HepG2 (cell line): ENCODE data around the gene MEP1B. TPM values are rescaled to one million over a fixed set of nuclear protein-coding genes. Genes with fewer than 3 reads are reported as not detected.

Source experiments
- ATAC-seq: fragments of 200-7000 bp; cut with Tn5 transposase; 3 replicates; pipeline ENCODE4 v1.9.1; 2020; ENCODE audit warnings: mild to moderate bottlenecking, moderate library complexity
- BruUV-seq: library from RNA; stranded (reverse); fragments of 400-500 nt; replicated peaks from 2 replicates; lab custom pipeline; 2021; lab: Mats Ljungman, UMichigan
- CTCF ChIA-PET: fragments of 300-600 bp; formaldehyde crosslinking; extraction: SDS; loops from one replicate; lab custom pipeline; 2021; ENCODE audit warnings: low total read pairs, inconsistent platforms, low intra/inter-chr PET ratio; lab: Yijun Ruan, JAX
- POLR2A ChIA-PET: fragments of 350-600 bp; sonication (Branson Sonifier 250); formaldehyde crosslinking; loops from one replicate; lab custom pipeline; 2020; ENCODE audit warnings: antibody characterized with exemption, inconsistent platforms; lab: Yijun Ruan, JAX
- DNase-seq: peaks from one replicate; pipeline ENCODE4 v3.0.0-alpha.2; 2015; ENCODE audit warnings: low spot score
- FAIRE-seq: peaks from 3 replicates; lab custom pipeline; 2011; peaks lifted over from hg19 to GRCh38; lab: Jason Lieb, UNC
- H2AFZ ChIP-seq: one replicate; pipeline ENCODE4 v1.6.1; 2011; ENCODE audit warnings: low read length, inconsistent platforms
- H3K27ac ChIP-seq: fragments of 300-600 bp; 3 replicates; pipeline ENCODE4 v1.8.0; 2011; ENCODE audit warnings: mixed run types, mild to moderate bottlenecking, mixed read lengths, low read length, inconsistent platforms; ENCODE audit not compliant: insufficient read depth; ENCODE audit errors: extremely low read length
- H3K27me3 ChIP-seq, 2 experiments: fragments of 200-600 bp in 1 of 2; 2 replicates in 1 of 2; 3 replicates in 1 of 2; pipeline versions ENCODE4 v1.6.0 to v1.8.0; 2011; ENCODE audit warnings: low read length in 2 of 2, mild to moderate bottlenecking in 2 of 2, moderate library complexity in 2 of 2, inconsistent platforms in 1 of 2; ENCODE audit not compliant: insufficient read depth in 2 of 2, control insufficient read depth in 1 of 2
- H3K36me3 ChIP-seq, 2 experiments: fragments of 200-600 bp in 1 of 2; replicated peaks in 1 of 2; 2 replicates in 1 of 2; 3 replicates in 1 of 2; pipeline versions ENCODE4 v1.5.1 to v1.8.0; 2011; ENCODE audit warnings: low read length in 2 of 2, inconsistent platforms in 1 of 2; ENCODE audit not compliant: insufficient read depth in 2 of 2, control insufficient read depth in 1 of 2
- H3K4me1 ChIP-seq: 2 replicates; pipeline ENCODE4 v1.5.1; 2012; ENCODE audit warnings: low read length, inconsistent platforms; ENCODE audit not compliant: insufficient read depth
- H3K4me2 ChIP-seq: 2 replicates; pipeline ENCODE4 v1.6.0; 2011; ENCODE audit warnings: low read depth, low read length, inconsistent platforms
- H3K4me3 ChIP-seq, 3 experiments: fragments of 200-600 bp in 1 of 3; sonication (generic), shearing (Covaris generic) in 1 of 3; replicated peaks in 1 of 3; 2 replicates each; pipeline ENCODE4 v1.5.1; 2011 to 2016; ENCODE audit warnings: low read length in 3 of 3, inconsistent platforms in 2 of 3, low read depth in 2 of 3, mild to moderate bottlenecking in 2 of 3, control low read depth in 1 of 3, mixed read lengths in 1 of 3; ENCODE audit not compliant: insufficient read depth in 1 of 3
- H3K79me2 ChIP-seq: one replicate; pipeline ENCODE4 v1.6.1; 2011; ENCODE audit warnings: low read length, inconsistent platforms; ENCODE audit not compliant: insufficient read depth
- H3K9ac ChIP-seq: 2 replicates; pipeline ENCODE4 v1.6.0; 2011; ENCODE audit warnings: mild to moderate bottlenecking, low read depth, low read length, inconsistent platforms; ENCODE audit not compliant: insufficient read depth
- H3K9me3 ChIP-seq: 2 replicates; pipeline ENCODE4 v1.5.1; 2012; ENCODE audit warnings: mild to moderate bottlenecking, low read length
- H4K20me1 ChIP-seq: 2 replicates; pipeline ENCODE4 v1.6.0; 2011; ENCODE audit warnings: inconsistent platforms, mild to moderate bottlenecking, low read length, moderate library complexity; ENCODE audit not compliant: insufficient read depth
- ASH2L ChIP-seq: fragments of 300-600, 200-600 bp; sonication (generic); IDR thresholded peaks from 2 replicates; pipeline ENCODE4 v1.7.0; 2017; ENCODE audit warnings: low read depth, mild to moderate bottlenecking, moderate library complexity, mixed read lengths, low read length; ENCODE audit not compliant: insufficient read length
- NFE2L1 ChIP-seq: sonication (generic); formaldehyde crosslinking; IDR thresholded peaks from 2 replicates; pipeline ENCODE4 v1.4.0; 2020; ENCODE audit warnings: missing genetic modification reagents, mild to moderate bottlenecking, borderline replicate concordance
- NR2F2 ChIP-seq: IDR thresholded peaks from 2 replicates; pipeline ENCODE4 v1.6.1; 2012; ENCODE audit warnings: low read depth, inconsistent platforms, borderline replicate concordance
- PCBP1 ChIP-seq: fragments of 200-400 bp; formaldehyde crosslinking; IDR thresholded peaks from 2 replicates; pipeline ENCODE4 v1.6.1; 2017; ENCODE audit warnings: mild to moderate bottlenecking, low read depth, low read length, borderline replicate concordance
- POLR2A ChIP-seq, 2 experiments: IDR thresholded peaks; 2 replicates each; pipeline ENCODE4 v1.6.1; 2011; ENCODE audit warnings: low read depth in 2 of 2, low read length in 2 of 2, mild to moderate bottlenecking in 1 of 2, moderate library complexity in 1 of 2; ENCODE audit not compliant: insufficient read depth in 1 of 2
- ZFP36 ChIP-seq: fragments of 150-350 bp; IDR thresholded peaks from 2 replicates; pipeline ENCODE4 v1.6.1; 2018; ENCODE audit warnings: borderline replicate concordance, low read length, low read depth; ENCODE audit not compliant: partially characterized antibody
- ZNF274 ChIP-seq: sonication (generic); formaldehyde crosslinking; IDR thresholded peaks from 2 replicates; pipeline ENCODE4 v1.5.1; 2020; ENCODE audit warnings: mild to moderate bottlenecking, missing genetic modification reagents
- WGBS: methylation state at CpG from one replicate; pipeline ENCODE4 v1.1.6; 2017; ENCODE audit warnings: low lambda C conversion rate; 5-methylcytosine and 5-hydroxymethylcytosine counted together
- in situ Hi-C: cut with HindIII; loops from 2 replicates; pipeline ENCODE4 v1.10.0; 2017; ENCODE audit warnings: low pct_unique_long_range_greater_than_20kb; ENCODE audit not compliant: extremely low pct_ligation_motif_present
- intact Hi-C: fragments of 100-400 bp; cut with micrococcal nuclease; formaldehyde crosslinking; loops from one replicate; pipeline ENCODE4 v1.10.0; 2022; ENCODE audit not compliant: unreplicated experiment
- polyA plus RNA-seq, 8 experiments: library from polyadenylated mRNA; depleted of rRNA in 3 of 8; stranded (reverse) in 7 of 8; unstranded in 1 of 8; fragments of >200 nt; fragmentation: Illumina TruSeq in 4 of 8; extraction: Trizol in 4 of 8; gene quantifications; 2 replicates each; pipeline versions ENCODE4 v1.2.1 to v1.2.3, GENCODE V29; 2011 to 2016; ENCODE audit warnings: low read depth in 4 of 8, missing spikeins in 1 of 8, mixed read lengths in 1 of 8; ENCODE audit not compliant: insufficient read depth in 1 of 8
- total RNA-seq, 5 experiments: library from RNA; depleted of rRNA; stranded (reverse); fragments of >200 nt; fragmentation: Illumina TruSeq; extraction: Trizol; gene quantifications; 2 replicates each; pipeline ENCODE4 v1.2.3, GENCODE V29; 2016; ENCODE audit warnings: low read depth in 1 of 5
- TF ChIP-seq, protein P1 (sequence below): sonication (generic); formaldehyde crosslinking; IDR thresholded peaks from 2 replicates; pipeline ENCODE4 v1.8.0; 2022; ENCODE audit warnings: mild to moderate bottlenecking, missing genetic modification reagents, moderate library complexity
- TF ChIP-seq, protein P2 (sequence below): sonication (generic); formaldehyde crosslinking; IDR thresholded peaks from 2 replicates; pipeline ENCODE4 v1.4.0; 2020; ENCODE audit warnings: mild to moderate bottlenecking, low read depth, missing genetic modification reagents
- TF ChIP-seq, protein P3 (sequence below): IDR thresholded peaks from 2 replicates; pipeline ENCODE4 v1.6.1; 2016

The MEP1B gene
- total and polyA plus RNA-seq, 2 of the 13 experiments (the other 11 are each of a cell fraction or from before 2014, with no cell fraction given), result not detected

DNA sequence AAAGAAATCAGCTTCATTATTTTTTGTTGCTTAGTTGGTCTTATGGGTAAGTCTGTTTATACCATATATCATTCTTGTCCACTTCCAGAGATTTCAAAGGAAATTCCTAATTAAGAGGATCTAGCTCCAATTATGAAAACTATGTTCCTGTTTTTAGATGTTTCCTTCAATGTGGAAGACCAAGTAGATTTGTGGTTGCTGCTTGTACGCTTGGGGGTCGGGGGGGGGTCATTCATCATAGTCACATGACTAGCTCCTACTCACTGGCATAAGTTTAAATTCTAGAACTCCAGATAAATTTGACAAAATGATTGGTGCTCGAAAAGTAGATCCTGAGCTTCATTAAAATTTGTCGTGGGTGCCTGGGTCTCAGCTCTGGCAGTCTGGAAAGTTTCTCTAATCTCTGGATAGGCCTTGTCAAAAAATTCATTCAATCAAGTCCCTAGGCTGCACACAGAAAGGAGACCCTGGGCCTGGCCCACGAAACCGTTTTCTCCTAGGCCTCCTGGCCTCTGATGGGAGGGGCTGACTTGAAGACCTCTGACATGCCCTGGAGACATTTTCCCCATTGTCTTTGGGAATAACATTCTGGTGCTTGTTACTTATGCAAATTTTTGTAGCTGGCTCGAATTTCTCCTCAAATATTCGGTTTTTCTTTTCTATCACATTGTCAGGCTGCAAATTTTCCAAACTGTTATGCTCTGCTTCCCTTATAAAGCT is 62.5 kb downstream of the MEP1B start:
- CTCF ChIA-PET, result no interaction called here

More for the DNA sequence above, 62.5 kb downstream of the MEP1B start:
- H2AFZ ChIP-seq, result no peak overlapping the region
- intact Hi-C loops (no loop called here), in situ Hi-C loops (no loop called here)
- BruUV-seq, result no TSS peak
- H3K4me3 ChIP-seq, result no peak overlapping the region
- peaks cover 0 to 3% of the 10 kb centered on the region in 2 experiments; a peak in 1 of 5 replicates for H3K27me3 ChIP-seq
- DNase-seq, result no peak
- no peak for FAIRE-seq
- no peak overlapping the region for H3K9ac ChIP-seq
- H3K4me1 ChIP-seq, result no peaks in the 10 kb centered on the region
- POLR2A ChIA-PET, result interaction anchor here (1.6 kb wide), 1 partner anchor 218 kb away, joined by 3 read pairs; the partner anchor contains the start of gene GAREM1
- WGBS, result 6% methylated on average over 8 of the region's 8 CpGs
- no peak for ATAC-seq
- no peaks in the 10 kb centered on the region for H3K9me3 ChIP-seq
- TF ChIP-seq, protein P1, sequence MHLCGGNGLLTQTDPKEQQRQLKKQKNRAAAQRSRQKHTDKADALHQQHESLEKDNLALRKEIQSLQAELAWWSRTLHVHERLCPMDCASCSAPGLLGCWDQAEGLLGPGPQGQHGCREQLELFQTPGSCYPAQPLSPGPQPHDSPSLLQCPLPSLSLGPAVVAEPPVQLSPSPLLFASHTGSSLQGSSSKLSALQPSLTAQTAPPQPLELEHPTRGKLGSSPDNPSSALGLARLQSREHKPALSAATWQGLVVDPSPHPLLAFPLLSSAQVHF (CRISPR knock-in tag), result no peak
- TF ChIP-seq ZFP36 (no peak), NR2F2 (no peak), NFE2L1 (CRISPR knock-in tag) (no peak), ZNF274 (no peak), POLR2A (IDR thresholded peaks at IDR 0.05; ENCODE audit: insufficient read depth in 1 of 2, low read depth in 2 of 2, low read length in 2 of 2) (no peak), ASH2L (no peak), PCBP1 (no peak)
- TF ChIP-seq, protein P2, sequence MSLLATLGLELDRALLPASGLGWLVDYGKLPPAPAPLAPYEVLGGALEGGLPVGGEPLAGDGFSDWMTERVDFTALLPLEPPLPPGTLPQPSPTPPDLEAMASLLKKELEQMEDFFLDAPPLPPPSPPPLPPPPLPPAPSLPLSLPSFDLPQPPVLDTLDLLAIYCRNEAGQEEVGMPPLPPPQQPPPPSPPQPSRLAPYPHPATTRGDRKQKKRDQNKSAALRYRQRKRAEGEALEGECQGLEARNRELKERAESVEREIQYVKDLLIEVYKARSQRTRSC (CRISPR knock-in tag), result no peak
- TF ChIP-seq, protein P3, sequence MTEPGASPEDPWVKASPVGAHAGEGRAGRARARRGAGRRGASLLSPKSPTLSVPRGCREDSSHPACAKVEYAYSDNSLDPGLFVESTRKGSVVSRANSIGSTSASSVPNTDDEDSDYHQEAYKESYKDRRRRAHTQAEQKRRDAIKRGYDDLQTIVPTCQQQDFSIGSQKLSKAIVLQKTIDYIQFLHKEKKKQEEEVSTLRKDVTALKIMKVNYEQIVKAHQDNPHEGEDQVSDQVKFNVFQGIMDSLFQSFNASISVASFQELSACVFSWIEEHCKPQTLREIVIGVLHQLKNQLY (CRISPR knock-in tag), result no peak
- no peak overlapping the region for H3K4me2 ChIP-seq
- no peaks in the 10 kb centered on the region for H3K36me3 ChIP-seq
- H3K79me2 ChIP-seq, result no peaks in the 10 kb centered on the region
- no peaks in the 10 kb centered on the region for H4K20me1 ChIP-seq
- no peak overlapping the region for H3K27ac ChIP-seq
